NCI-H128 (cell line): ENCODE measurements around the gene ANGPTL7.
A peak's percentile ranks its signal among the peaks of the same experiment; 100 is the strongest.
"Not testable (repeated sequence)": the region's sequence is repeated elsewhere in the genome, so short reads cannot be mapped to it uniquely, and the experiment has no call there.

ENCODE experiments used
- DNase-seq: peaks from one replicate; lab custom pipeline; 2025; ENCODE audit not compliant: unreplicated experiment; lab: John Stamatoyannopoulos, UW

The ANGPTL7 gene

DNA sequence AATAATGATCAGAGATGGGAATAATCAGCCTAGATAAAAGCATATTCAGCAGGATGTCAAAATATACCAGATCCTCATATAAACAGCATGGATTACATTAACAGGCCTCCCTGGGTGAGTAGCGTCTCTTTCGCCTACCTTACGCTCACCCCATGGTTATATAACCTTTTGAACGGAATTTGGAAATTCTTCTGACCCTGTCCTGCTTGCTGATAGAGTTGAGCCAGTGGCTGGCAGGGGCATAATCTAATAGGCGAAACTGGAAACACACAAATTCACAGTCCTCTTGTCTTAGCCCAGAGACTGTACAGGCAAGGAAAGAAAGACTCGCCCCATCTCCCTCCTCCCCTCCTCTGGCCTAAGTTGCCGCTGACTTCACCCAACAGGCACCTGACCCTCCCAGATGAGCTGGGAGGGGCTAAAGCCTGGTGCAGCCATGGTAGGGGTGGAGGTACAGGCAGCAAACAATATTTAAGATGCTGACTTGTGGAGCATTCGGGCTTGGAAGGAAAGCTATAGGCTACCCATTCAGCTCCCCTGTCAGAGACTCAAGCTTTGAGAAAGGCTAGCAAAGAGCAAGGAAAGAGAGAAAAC, at the start of gene ANGPTL7:
TSS of gene ANGPTL7 (plus strand) at position 498 of the 594 bp plus-strand sequence. CDS start 225 bp downstream, outside the sequence.
- DNase-seq, result no peak

DNA sequence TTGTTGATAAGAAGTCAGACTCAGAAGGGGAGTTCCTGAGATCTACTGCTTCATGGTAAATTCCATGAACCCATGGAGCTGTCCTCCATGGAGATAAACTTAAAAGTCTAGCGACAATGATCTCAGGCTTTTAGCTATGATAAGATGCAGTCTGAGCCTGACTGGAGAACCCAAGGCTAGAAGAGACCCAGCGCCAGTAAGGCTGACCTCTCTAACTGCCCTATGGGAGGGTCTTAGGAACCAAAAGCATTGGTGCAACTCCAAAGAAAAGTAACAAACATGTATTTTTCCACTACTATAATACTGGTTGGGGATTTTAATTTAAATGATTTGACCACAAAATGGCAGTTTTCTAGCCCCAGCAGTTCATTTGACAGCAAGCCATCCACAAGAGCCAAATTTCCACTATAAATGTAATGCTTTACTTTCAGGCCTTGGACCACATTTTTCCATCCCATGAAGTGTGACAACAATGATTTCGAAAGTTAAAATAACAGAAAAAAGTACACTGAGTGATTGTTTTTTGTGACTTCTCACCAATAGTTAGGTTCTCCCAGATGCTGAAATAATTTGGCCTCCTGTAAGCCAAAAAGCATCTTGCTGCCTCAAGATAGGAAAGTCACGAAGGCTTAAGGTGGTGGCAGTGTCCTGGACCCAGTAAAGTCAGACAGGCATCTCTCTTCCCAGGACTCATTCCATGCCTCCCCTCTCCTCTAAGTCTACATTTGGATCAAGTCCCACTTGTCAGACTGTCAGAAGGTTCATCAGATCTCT, 46.4 kb upstream of the ANGPTL7 start:
- DNase-seq, result no peak

- no peak for DNase-seq
Observed at GRCh38 chr1:11143401-11143800, 45.8 kb upstream of the ANGPTL7 start.

GRCh38 chr1:11143907-11144306, 45.2 kb upstream of the ANGPTL7 start:
- DNase-seq, result no peak

- DNase-seq, result no peak
Observed at GRCh38 chr1:11144570-11145256, 44.4 kb upstream of the ANGPTL7 start.

- no peak for DNase-seq
Observed at GRCh38 chr1:11145741-11146140, 43.4 kb upstream of the ANGPTL7 start.

- DNase-seq, result no peak
Observed at GRCh38 chr1:11147197-11147770, 41.9 kb upstream of the ANGPTL7 start.

DNA sequence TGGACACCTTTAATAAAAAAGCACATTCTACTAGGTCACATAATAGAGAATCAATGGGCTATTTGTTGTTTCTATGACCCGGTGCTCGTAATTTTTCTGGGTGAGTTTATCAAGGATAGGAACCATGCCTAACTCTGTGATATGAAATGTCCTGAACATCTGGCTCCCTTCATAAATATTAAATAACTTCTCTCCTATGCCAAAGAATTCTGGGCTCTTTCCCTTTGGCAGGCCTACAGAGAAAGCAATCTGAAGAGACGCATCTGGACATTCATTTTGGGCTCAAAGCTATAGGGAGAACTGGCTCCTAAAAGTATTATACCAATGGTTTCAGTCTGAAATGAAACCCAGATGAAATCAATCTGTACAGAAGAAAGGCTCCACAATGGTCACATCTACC, 38.8 kb upstream of the ANGPTL7 start:
- DNase-seq, result no peak

DNA sequence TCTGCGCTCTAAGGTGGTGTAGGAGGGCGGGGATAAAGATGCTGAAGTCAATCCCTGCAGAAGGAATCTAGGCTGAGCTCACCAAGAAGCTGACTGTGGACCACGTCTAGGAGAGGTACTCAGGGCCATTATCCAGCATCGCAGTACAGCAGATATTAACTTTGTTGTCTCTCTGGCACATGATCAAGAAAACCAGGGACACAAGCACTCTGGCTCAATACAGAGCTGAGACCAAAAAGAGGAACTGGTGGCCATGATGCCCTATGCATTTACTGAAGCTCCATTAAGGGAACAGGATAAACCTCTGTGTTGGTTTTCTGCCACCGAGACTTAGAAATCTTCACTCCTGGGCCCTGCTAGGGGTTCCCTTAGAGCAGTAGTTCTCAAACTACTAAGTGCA, 38.0 kb upstream of the ANGPTL7 start:
- no peak for DNase-seq

DNA sequence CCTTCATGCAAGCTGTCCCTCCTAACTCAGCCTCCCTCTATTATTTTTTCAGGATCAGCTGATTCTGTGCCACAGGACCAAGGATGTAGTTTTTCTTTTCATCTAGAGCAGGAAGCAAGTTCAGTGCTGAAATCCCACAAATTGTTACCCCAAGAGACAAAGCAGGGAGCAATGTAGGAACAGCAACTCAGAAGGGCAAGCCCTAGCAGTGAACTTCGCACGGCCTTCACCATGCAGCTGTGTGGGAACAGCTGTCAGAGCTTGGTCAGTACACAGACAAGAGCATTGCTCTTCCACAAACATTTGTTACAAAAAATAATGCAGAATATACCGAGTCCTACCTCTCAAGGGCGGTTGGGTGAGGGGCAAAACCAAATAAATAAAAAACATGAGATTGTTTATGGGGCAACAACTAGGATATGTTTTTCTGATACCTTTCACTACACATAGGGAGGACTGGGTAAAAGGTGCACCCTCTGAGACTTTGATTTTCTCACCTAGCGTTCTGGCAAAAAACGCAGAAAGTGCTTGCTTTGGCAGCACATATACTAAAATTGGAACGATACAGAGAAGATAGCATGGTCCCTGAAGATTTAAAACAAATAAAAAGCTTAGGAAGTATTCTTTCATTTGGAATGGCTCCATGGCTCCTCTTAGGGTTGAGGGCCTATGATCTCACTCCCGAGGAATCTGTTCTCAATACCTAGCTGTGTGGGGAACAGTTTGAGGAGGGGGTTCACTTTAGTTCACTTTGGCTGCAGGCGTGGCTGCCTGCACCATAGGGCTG, 37.1 kb upstream of the ANGPTL7 start:
- DNase-seq, result no peak

DNA sequence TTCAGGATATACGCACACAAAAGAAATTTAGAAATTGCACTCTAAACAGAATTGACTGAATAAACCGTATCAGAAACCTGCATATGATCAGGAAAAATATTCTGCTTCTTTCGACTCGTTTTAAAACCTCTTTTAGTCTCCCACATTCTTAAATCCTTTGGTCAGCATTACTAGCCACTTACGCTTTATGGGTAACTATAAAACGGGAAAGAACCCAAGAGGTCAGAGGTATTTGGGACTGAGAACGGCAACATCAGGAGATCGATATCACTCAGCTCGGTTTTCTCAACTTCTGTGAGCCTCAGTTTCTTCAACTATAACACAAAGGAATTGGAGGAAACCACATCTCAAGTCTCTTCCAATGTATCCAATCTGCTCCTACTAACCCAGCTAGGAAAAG, 36.4 kb upstream of the ANGPTL7 start:
- no peak for DNase-seq

GRCh38 chr1:11153184-11153583, 36.0 kb upstream of the ANGPTL7 start:
- no peak for DNase-seq

DNA sequence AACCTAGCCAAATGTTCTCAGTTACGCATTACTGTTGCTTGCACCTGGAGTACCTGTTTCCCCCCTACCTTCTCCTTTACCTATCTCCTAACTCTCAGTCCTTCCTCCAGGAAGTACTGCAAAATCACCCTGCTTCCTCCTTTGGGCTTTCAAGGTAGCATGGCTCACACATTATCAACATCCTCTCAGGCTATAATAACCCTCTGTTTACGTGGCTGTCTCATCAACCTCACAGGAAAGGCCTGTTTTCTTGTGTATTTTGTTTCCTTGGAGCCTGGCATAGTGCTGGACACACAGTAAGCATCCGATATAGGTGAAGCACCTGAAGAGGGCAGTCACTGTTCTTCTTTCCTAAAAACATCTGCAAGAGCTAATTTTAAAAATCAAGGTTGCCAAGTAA, 32.7 kb upstream of the ANGPTL7 start:
- no peak for DNase-seq

DNA sequence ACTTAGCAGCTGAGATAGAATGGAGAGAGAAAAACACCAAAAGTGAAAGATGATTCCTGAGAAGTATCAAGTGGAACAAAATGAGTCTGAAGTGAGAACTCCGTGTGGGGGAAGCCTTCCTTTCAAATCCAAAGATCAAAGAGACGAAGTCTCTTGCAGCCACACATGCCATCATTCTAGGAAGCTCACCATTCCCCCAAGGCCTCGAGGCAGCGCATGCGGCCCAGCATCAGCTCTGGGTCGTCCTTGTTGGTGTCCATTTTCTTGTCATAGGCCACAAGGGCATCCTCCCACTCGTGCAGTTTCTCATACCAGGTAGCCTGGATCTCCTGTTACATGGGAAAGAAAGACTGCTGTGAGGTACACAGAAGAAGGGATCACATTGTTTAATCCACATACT, 32.2 kb upstream of the ANGPTL7 start:
- no peak for DNase-seq

DNA sequence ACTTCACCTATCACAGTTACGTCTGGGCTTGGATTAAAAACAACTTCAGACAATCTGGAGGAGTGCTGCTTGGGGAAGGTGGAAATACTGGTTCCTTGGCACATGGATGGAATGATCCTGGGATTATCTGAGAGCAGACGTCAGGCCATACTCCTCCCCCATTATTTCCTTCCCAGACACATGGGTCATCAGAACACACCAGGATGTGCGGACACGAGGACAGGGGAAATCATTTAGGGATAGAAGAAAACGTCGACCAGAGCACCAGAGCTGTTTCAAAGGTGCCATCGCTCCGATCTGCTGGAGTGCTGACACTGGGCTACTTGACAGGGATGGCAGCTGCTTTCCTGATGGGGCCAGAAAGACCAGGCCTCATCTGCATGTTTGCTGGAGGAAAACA, 31.8 kb upstream of the ANGPTL7 start:
- DNase-seq, result no peak

- DNase-seq, result peak; percentile 39
Observed at GRCh38 chr1:11157867-11158266, 31.3 kb upstream of the ANGPTL7 start.

- no peak for DNase-seq
Observed at GRCh38 chr1:11158291-11158690, 30.9 kb upstream of the ANGPTL7 start.

DNA sequence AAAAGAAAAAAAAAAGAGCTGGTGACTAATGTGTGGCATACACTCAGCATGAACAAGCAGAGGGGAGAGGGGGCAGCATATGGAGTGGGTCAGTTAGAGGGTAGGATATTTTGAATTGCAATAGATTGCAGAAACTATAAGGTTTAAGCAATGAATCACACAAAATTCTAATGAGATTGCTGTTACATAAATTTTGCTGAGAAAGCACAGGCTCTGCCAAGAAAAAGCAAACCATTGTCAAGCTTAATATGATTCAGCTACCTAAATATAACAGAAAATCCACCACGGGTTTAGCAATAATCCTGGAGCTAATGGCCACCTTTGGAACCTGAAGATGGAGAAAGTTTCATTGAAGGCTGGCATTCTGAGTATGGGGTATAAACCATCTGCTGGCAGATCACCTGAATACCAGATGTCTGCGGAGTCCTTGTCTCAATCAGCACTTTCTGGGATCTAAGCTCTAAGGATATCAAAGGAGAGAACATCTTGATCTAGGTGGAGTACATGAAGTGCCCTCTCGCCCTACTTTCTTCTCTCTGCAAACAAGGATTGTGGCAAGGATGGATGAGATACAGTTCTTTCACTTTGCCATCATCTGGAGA, 30.3 kb upstream of the ANGPTL7 start:
- DNase-seq, result no peak

- not testable (repeated sequence) for DNase-seq
Observed at GRCh38 chr1:11162752-11163151, 26.4 kb upstream of the ANGPTL7 start.

DNA sequence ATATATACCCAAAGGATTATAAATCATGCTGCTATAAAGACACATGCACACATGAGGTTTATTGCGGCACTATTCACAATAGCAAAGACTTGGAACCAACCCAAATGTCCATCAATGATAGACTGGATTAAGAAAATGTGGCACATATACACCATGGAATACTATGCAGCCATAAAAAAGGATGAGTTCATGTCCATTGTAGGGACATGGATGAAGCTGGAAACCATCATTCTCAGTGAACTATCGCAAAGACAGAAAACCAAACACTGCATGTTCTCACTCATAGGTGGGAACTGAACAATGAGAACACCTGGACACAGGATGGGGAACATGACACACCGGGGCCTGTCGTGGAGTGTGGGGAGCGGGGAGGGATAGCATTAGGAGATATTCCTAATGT, 22.4 kb upstream of the ANGPTL7 start:
- not testable (repeated sequence) for DNase-seq

DNA sequence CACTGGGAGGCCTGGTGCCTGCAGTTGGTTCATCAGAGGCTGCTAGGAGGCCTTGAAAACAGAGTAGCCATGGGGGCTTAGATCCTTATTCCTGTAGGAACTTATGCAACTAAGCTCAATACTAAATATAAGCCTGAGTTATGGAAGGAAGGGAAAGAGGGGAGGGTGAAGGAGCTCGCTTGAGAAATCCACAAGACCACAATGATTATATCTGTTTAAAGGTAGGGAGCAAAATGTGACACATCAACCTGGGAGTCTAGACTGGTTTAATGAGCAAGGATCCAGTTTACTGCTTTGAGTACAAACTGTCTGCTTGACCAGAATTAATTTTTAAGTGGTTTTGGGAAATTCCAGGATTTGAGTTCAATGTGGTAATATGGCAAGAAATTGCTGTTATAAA, 20.4 kb upstream of the ANGPTL7 start:
- no peak for DNase-seq
